DOHH2 (cell line): ENCODE measurements around the gene DENND6A.

ENCODE experiments used
- H3F3A ChIP-seq: fragments of 200-600 bp; sonication (generic), shearing (Covaris generic); 2 replicates; pipeline ENCODE4 v1.6.0; 2016; ENCODE audit warnings: antibody characterized with exemption, mild to moderate bottlenecking; ENCODE audit not compliant: control insufficient read depth, insufficient read depth
- H3K27ac ChIP-seq: fragments of 200-600 bp; sonication (generic); 2 replicates; pipeline ENCODE4 v1.5.1; 2014; ENCODE audit warnings: low read depth, mild to moderate bottlenecking, low read length, moderate library complexity
- H3K27me3 ChIP-seq: fragments of 200-600 bp; sonication (generic); 2 replicates; pipeline ENCODE4 v1.6.1; 2014; ENCODE audit warnings: mild to moderate bottlenecking, low read length, mixed read lengths; ENCODE audit not compliant: control insufficient read depth
- H3K36me3 ChIP-seq: fragments of 200-600 bp; sonication (generic); 2 replicates; pipeline ENCODE4 v1.6.1; 2014; ENCODE audit warnings: mild to moderate bottlenecking, low read length, moderate library complexity, mixed read lengths; ENCODE audit not compliant: control insufficient read depth
- H3K4me1 ChIP-seq: fragments of 200-600 bp; sonication (generic); 2 replicates; pipeline ENCODE4 v1.6.1; 2014; ENCODE audit warnings: mild to moderate bottlenecking, low read length, mixed read lengths; ENCODE audit not compliant: control insufficient read depth
- H3K4me2 ChIP-seq: fragments of 200-600 bp; sonication (generic); 2 replicates; pipeline ENCODE4 v1.6.0; 2014; ENCODE audit warnings: mild to moderate bottlenecking, low read length, moderate library complexity
- H3K4me3 ChIP-seq: fragments of 200-600 bp; sonication (generic); 2 replicates; pipeline ENCODE4 v1.5.1; 2014; ENCODE audit warnings: mild to moderate bottlenecking, low read length, mixed read lengths
- H3K79me2 ChIP-seq: fragments of 200-600 bp; sonication (generic); 2 replicates; pipeline ENCODE4 v1.6.1; 2014; ENCODE audit warnings: mild to moderate bottlenecking, low read length, mixed read lengths; ENCODE audit not compliant: control insufficient read depth
- H3K9me2 ChIP-seq: fragments of 200-600 bp; sonication (generic); replicated peaks from 2 replicates; pipeline ENCODE4 v1.6.1; 2014; ENCODE audit warnings: mild to moderate bottlenecking, low read length, mixed read lengths; ENCODE audit not compliant: control insufficient read depth
- H3K9me3 ChIP-seq: fragments of 200-600 bp; sonication (generic); 2 replicates; pipeline ENCODE4 v1.6.1; 2014; ENCODE audit warnings: antibody characterized with exemption, low read length, mixed read lengths; ENCODE audit not compliant: control insufficient read depth, insufficient read depth
- H4K20me1 ChIP-seq: fragments of 200-600 bp; sonication (generic); 2 replicates; pipeline ENCODE4 v1.6.0; 2014; ENCODE audit warnings: low read depth, mild to moderate bottlenecking, antibody characterized with exemption, low read length, moderate library complexity; ENCODE audit not compliant: control insufficient read depth, insufficient read depth
- EZH2phosphoT487 ChIP-seq: fragments of 200-600 bp; sonication (generic); IDR thresholded peaks from 2 replicates; pipeline ENCODE4 v1.6.1; 2017; ENCODE audit warnings: borderline replicate concordance, mild to moderate bottlenecking, antibody characterized with exemption, low read length, moderate library complexity, mixed read lengths
- TF ChIP-seq, protein P1 (sequence below): fragments of 200-600 bp; sonication (generic); IDR thresholded peaks from one replicate; pipeline ENCODE4 v1.5.1; 2014; ENCODE audit warnings: antibody characterized with exemption, mild to moderate bottlenecking, low read depth, low read length; ENCODE audit not compliant: poor library complexity, severe bottlenecking

Gene DENND6A

DNA sequence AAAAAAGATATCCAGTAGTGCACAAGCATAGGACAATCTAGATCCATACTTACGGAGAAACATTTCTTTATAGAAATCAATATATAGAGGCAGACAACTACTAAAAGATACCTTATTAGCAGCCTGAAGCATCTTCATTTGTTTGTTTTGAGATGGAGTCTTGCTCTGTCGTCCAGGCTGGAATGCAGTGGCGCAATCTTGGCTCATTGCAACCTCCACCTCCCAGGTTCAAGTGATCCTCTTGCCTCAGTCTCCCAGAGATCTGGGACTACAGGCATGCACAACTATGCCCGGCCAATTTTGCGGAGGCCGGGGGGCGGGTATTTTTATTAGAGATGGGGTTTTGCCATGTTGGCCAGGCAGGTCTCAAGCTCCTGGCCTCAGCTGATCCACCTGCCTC is 45.0 kb upstream of the DENND6A start:
- Histone ChIP-seq H3K36me3 (no peaks in the 10 kb centered on the region), H3F3A (no peaks in the 10 kb centered on the region), H3K4me1 (no peaks in the 10 kb centered on the region), H3K4me3 (no peak overlapping the region), H3K4me2 (no peak overlapping the region), H3K27ac (no peak overlapping the region), H3K9me3 (no peaks in the 10 kb centered on the region), H4K20me1 (no peaks in the 10 kb centered on the region), H3K27me3 (no peaks in the 10 kb centered on the region), H3K79me2 (no peaks in the 10 kb centered on the region), H3K9me2 (no peaks in the 10 kb centered on the region)
- no peak for TF ChIP-seq EZH2phosphoT487
- TF ChIP-seq, protein P1, sequence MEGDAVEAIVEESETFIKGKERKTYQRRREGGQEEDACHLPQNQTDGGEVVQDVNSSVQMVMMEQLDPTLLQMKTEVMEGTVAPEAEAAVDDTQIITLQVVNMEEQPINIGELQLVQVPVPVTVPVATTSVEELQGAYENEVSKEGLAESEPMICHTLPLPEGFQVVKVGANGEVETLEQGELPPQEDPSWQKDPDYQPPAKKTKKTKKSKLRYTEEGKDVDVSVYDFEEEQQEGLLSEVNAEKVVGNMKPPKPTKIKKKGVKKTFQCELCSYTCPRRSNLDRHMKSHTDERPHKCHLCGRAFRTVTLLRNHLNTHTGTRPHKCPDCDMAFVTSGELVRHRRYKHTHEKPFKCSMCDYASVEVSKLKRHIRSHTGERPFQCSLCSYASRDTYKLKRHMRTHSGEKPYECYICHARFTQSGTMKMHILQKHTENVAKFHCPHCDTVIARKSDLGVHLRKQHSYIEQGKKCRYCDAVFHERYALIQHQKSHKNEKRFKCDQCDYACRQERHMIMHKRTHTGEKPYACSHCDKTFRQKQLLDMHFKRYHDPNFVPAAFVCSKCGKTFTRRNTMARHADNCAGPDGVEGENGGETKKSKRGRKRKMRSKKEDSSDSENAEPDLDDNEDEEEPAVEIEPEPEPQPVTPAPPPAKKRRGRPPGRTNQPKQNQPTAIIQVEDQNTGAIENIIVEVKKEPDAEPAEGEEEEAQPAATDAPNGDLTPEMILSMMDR, result no peak

DNA sequence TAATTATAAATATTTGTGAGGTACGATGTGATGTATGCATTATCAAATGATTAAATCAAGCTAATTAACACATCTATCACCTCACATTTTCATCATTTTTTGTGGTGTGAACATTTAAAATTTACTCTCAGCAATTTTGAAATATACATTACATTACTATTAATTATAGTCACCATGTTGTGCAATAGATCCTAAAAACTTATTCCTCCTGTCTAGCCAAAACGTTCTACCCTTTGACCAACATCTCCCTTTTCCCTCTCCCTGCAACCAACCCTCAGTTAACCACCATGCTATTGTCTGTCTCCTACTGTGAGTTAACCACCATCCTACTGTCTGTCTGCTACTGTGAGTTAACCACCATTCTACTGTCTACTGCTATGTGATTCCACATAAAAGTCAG is 42.5 kb upstream of the DENND6A start:
- H3K36me3 ChIP-seq, result no peaks in the 10 kb centered on the region
- H3K4me1 ChIP-seq, result no peaks in the 10 kb centered on the region
- no peak overlapping the region for H3K27ac ChIP-seq
- no peak for TF ChIP-seq EZH2phosphoT487
- TF ChIP-seq, protein P1, result no peak
- H3K4me2 ChIP-seq, result no peak overlapping the region
- no peak overlapping the region for H3K4me3 ChIP-seq
- H3K27me3 ChIP-seq, result no peaks in the 10 kb centered on the region
- no peaks in the 10 kb centered on the region for H3K79me2 ChIP-seq
- H3K9me3 ChIP-seq, result no peaks in the 10 kb centered on the region
- H3F3A ChIP-seq, result no peaks in the 10 kb centered on the region
- H4K20me1 ChIP-seq, result no peaks in the 10 kb centered on the region
- H3K9me2 ChIP-seq, result no peaks in the 10 kb centered on the region

DNA sequence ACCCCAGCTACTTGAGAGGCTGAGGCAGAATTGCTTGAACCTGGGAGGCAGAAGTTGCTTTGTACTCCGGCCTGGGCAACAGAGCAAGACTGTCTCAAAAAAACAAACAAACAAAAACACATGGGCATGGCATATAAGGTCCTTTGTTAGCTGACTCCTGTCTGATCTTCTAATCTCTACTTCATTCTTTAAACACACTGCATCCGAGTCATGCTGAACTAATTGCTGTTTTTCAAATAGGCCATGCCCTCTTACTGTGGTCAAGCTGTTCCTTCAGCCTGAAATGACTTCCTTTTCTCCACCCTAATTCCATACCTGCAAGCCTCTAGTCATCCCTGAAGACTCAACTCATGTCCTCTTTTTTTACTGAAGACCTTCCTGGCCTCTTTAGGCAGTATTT is 40.9 kb upstream of the DENND6A start:
- Histone ChIP-seq H3K4me3 (no peak overlapping the region), H3F3A (no peaks in the 10 kb centered on the region), H3K9me3 (no peaks in the 10 kb centered on the region), H3K9me2 (no peaks in the 10 kb centered on the region), H3K27ac (no peak overlapping the region), H3K36me3 (no peaks in the 10 kb centered on the region), H4K20me1 (no peaks in the 10 kb centered on the region), H3K79me2 (no peaks in the 10 kb centered on the region), H3K4me2 (no peak overlapping the region), H3K27me3 (no peaks in the 10 kb centered on the region), H3K4me1 (no peaks in the 10 kb centered on the region)
- TF ChIP-seq, protein P1, result no peak
- TF ChIP-seq EZH2phosphoT487, result no peak

DNA sequence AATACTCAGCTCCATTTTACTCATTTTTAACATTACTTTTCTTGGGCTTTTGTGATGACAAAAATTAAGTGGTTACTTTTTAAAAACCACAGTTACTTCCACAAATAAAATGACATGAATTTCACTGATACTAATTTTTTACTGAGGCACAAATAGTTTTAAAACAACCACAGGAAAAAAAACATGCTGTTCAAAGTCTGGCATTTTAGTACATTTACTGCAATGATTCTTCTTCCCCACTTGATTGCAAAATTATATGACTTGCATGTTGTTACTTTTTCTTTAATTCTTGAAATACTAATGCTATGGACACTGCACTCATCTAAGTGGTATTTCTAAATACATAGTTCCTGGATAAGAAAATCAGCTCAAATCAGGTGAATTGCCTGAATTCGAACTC is 38.4 kb upstream of the DENND6A start:
- H3K9me2 ChIP-seq, result no peaks in the 10 kb centered on the region
- H3K27me3 ChIP-seq, result no peaks in the 10 kb centered on the region
- no peaks in the 10 kb centered on the region for H4K20me1 ChIP-seq
- TF ChIP-seq, protein P1, result no peak
- no peak for TF ChIP-seq EZH2phosphoT487
- H3K79me2 ChIP-seq, result no peaks in the 10 kb centered on the region
- no peaks in the 10 kb centered on the region for H3F3A ChIP-seq
- H3K9me3 ChIP-seq, result no peaks in the 10 kb centered on the region
- H3K27ac ChIP-seq, result no peak overlapping the region
- no peaks in the 10 kb centered on the region for H3K36me3 ChIP-seq
- no peak overlapping the region for H3K4me3 ChIP-seq
- H3K4me1 ChIP-seq, result no peaks in the 10 kb centered on the region
- no peak overlapping the region for H3K4me2 ChIP-seq
